Body of pancreas (tissue), 4 donors: Measurements from ENCODE around the gene CELSR1. TPM values are rescaled to one million over a fixed set of nuclear protein-coding genes. Genes with fewer than 3 reads are reported as not detected.
"Not testable (repeated sequence)": the region's sequence is repeated elsewhere in the genome, so short reads cannot be mapped to it uniquely, and the experiment has no call there.

Source experiments
- ATAC-seq: fragments of 150-250 bp; one replicate; pipeline ENCODE4 v1.9.1; 2016
- DNase-seq, 4 donors: peaks; one replicate each; pipeline ENCODE4 v3.0.0-alpha.2; 2019
- H3K27ac ChIP-seq, 4 donors: fragments of 200-600 bp; sonication (generic); 1 replicate in 3 of 4; 2 replicates in 1 of 4; pipeline versions ENCODE4 v1.5.1 to v1.6.1; 2016 to 2019; ENCODE audit warnings: mild to moderate bottlenecking in 1 of 4, mixed read lengths in 1 of 4, moderate library complexity in 1 of 4
- H3K27me3 ChIP-seq, 2 donors: fragments of 200-600 bp; sonication (generic); one replicate each; pipeline ENCODE4 v1.6.0; 2016; ENCODE audit warnings: mild to moderate bottlenecking in 1 of 2
- H3K36me3 ChIP-seq, 2 donors: fragments of 200-600 bp; sonication (generic); replicated peaks in 1 of 2; 2 replicates each; pipeline ENCODE4 v1.5.1; 2016; ENCODE audit warnings: low read depth in 2 of 2; ENCODE audit not compliant: insufficient read depth in 1 of 2
- H3K4me1 ChIP-seq: fragments of 200-600 bp; sonication (generic); one replicate; pipeline ENCODE4 v1.6.0; 2016
- H3K4me3 ChIP-seq, 2 donors: fragments of 200-600 bp; sonication (generic); 1 replicate in 1 of 2; 2 replicates in 1 of 2; pipeline ENCODE4 v1.5.1; 2016 to 2019
- H3K9me3 ChIP-seq, 3 donors: fragments of 200-600 bp; sonication (generic); 1 replicate in 2 of 3; 2 replicates in 1 of 3; pipeline ENCODE4 v1.5.1; 2016
- POLR2A ChIP-seq, 3 donors: fragments of 450-650 bp; IDR thresholded peaks; one replicate each; pipeline ENCODE4 v1.6.1; 2016; ENCODE audit warnings: antibody characterized with exemption in 3 of 3, mild to moderate bottlenecking in 2 of 3
- WGBS, 2 donors: methylation state at CpG; one replicate each; pipeline ENCODE4 v1.1.5; 2017; 5-methylcytosine and 5-hydroxymethylcytosine counted together
- intact Hi-C: fragments of 100-400 bp; cut with DNase I; formaldehyde crosslinking; loops from one replicate; pipeline ENCODE4 v1.15.1; 2023
- total RNA-seq, 2 donors: library from RNA; depleted of rRNA; stranded (reverse); fragments of >200 nt; gene quantifications; one replicate each; pipeline ENCODE4 v1.1.0, GENCODE V29; 2016
- TF ChIP-seq, protein P1 (sequence below), 7 experiments: fragments of 450-650 bp in 4 of 7; fragments of 200-600 bp in 3 of 7; sonication (generic) in 3 of 7; IDR thresholded peaks; one replicate each; pipeline ENCODE4 v1.5.1; 2016 to 2019; ENCODE audit warnings: antibody characterized with exemption in 7 of 7

CELSR1 gene
- total RNA-seq, 2 donors from 2014 or later: 0.66 to 3.6 TPM

DNA sequence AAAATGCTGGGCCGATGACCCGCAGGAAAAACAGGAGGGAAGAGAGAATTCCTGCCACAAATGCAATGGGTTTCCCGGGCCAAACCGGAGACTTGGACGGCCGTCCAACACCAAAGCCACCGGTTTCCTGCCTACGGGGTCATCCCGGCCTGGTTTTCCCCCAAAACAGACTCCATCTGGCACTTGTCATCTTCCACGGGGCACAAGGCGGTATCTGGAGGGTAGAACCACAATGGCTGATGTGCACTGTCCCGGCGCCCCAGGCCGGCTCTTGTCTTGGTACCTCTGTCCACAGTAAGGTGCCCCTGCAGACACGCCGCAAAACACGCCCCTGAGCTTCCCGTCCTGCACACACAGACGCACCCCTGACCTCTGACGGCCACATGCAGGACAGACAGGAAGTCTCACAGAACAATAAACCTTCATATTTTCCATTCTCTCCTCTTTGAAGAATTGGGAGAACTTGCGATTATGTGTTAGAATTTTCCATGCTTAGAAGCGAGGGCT is 20.1 kb downstream of the CELSR1 start:
- Histone ChIP-seq H3K9me3 (no peaks in the 10 kb centered on the region), H3K36me3 (no peaks in the 10 kb centered on the region), H3K27ac (no peak overlapping the region), H3K4me1 (no peaks in the 10 kb centered on the region), H3K4me3 (no peak overlapping the region), H3K27me3 (no peaks in the 10 kb centered on the region)
- DNase-seq (no peak), ATAC-seq (no peak)
- 67 to 78% methylated on average over 8 to 22 of the region's 22 CpGs for WGBS, 2 donors
- intact Hi-C loops: no loop called here
- TF ChIP-seq, protein P1, sequence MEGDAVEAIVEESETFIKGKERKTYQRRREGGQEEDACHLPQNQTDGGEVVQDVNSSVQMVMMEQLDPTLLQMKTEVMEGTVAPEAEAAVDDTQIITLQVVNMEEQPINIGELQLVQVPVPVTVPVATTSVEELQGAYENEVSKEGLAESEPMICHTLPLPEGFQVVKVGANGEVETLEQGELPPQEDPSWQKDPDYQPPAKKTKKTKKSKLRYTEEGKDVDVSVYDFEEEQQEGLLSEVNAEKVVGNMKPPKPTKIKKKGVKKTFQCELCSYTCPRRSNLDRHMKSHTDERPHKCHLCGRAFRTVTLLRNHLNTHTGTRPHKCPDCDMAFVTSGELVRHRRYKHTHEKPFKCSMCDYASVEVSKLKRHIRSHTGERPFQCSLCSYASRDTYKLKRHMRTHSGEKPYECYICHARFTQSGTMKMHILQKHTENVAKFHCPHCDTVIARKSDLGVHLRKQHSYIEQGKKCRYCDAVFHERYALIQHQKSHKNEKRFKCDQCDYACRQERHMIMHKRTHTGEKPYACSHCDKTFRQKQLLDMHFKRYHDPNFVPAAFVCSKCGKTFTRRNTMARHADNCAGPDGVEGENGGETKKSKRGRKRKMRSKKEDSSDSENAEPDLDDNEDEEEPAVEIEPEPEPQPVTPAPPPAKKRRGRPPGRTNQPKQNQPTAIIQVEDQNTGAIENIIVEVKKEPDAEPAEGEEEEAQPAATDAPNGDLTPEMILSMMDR (IDR thresholded peaks at IDR 0.05): no peak
- TF ChIP-seq POLR2A (IDR thresholded peaks at IDR 0.05): no peak

DNA sequence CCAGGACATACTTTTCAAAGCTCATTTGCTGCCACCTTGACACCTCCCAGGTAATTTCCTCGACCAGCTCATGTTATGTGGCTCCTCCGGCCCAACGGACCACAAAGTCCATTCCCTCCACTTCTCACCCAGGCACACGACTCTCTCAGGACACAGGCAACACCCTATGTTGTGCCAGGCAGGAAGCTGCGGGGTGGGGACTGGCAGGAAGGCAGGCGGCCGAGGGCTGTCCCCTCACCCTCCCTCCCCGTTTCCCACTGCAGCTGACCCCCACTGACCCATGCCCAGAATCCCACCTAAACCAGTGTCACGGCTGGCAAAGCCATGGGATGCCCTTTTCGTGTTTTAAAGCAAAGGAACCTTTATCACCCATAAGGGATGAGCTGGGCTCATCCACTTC is 20.8 kb downstream of the CELSR1 start:
- no peaks in the 10 kb centered on the region for H3K4me1 ChIP-seq
- H3K27me3 ChIP-seq: no peaks in the 10 kb centered on the region
- no peak for TF ChIP-seq POLR2A (IDR thresholded peaks at IDR 0.05)
- TF ChIP-seq, protein P1 (IDR thresholded peaks at IDR 0.05): no peak
- no peaks in the 10 kb centered on the region for H3K9me3 ChIP-seq
- 73 to 84% methylated on average over 9 to 10 of the region's 10 CpGs for WGBS, 2 donors
- no peak overlapping the region for H3K27ac ChIP-seq
- no peak overlapping the region for H3K4me3 ChIP-seq
- ATAC-seq (no peak), DNase-seq (no peak)
- intact Hi-C loops: no loop called here
- no peaks in the 10 kb centered on the region for H3K36me3 ChIP-seq

DNA sequence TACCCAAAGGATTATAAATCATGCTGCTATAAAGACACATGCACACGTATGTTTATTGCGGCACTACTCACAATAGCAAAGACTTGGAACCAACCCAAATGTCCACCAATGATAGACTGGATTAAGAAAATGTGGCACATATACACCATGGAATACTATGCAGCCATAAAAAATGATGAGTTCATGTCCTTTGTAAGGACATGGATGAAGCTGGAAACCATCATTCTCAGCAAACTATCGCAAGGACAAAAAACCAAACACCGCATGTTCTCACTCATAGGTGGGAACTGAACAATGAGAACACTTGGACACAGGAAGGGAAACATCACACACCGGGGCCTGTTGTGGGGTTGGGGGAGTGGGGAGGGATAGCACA is 21.3 kb downstream of the CELSR1 start:
- ATAC-seq, H3K4me3 ChIP-seq, H3K4me1 ChIP-seq, H3K27ac ChIP-seq, H3K27me3 ChIP-seq, H3K9me3 ChIP-seq, H3K36me3 ChIP-seq, intact Hi-C loops, DNase-seq: not testable (repeated sequence)
- 90 to 96% methylated on average over 5 of the region's 5 CpGs for WGBS, 2 donors

DNA sequence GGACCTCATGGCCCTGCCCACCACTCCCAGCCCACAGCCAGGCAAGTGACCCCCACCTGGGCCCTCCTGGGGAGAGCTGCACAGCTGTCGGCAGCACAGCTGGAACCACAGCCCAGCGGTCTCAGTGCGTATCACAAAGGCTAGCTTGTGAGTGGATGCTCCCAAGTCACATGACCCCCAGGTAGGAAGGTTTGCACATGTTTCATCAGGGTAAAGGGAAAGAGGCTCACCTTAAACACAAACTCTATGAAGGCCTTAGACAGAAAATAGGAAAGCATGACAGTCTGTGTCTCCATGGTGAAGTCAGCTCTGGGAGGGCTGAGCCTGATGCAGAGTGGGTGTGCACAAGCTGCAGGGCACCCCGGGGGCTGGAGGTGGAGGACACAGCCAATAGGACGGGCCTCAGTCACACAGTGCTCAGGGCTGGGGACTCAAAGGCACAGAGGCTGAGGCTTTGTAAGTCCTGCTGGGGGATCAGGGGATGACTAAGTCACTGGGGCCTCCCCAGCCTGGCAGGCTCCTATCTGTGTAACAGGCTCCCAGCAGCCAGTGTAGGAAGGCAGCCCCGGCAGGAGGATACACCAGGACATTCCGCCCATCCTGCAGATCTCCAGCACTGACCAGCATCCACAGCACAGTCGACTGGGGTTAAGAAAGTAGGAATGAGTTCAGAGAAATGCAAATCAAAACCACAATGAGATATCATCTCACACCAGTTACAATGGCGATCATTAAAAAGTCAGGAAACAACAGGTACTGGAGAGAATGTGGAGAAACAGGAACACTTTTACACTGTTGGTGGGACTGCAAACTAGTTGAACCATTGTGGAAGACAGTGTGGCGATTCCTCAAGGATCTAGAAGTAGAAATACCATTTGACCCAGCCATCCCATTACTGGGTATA is 22.0 kb downstream of the CELSR1 start:
- 78 to 84% methylated on average over 7 to 10 of the region's 10 CpGs for WGBS, 2 donors
- no peaks in the 10 kb centered on the region for H3K4me1 ChIP-seq
- ATAC-seq (no peak), DNase-seq (no peak)
- no peaks in the 10 kb centered on the region for H3K36me3 ChIP-seq
- TF ChIP-seq POLR2A (IDR thresholded peaks at IDR 0.05): no peak
- TF ChIP-seq, protein P1 (IDR thresholded peaks at IDR 0.05): no peak
- no peak overlapping the region for H3K4me3 ChIP-seq
- intact Hi-C loops: no loop called here
- no peaks in the 10 kb centered on the region for H3K9me3 ChIP-seq
- no peak overlapping the region for H3K27ac ChIP-seq
- no peaks in the 10 kb centered on the region for H3K27me3 ChIP-seq

DNA sequence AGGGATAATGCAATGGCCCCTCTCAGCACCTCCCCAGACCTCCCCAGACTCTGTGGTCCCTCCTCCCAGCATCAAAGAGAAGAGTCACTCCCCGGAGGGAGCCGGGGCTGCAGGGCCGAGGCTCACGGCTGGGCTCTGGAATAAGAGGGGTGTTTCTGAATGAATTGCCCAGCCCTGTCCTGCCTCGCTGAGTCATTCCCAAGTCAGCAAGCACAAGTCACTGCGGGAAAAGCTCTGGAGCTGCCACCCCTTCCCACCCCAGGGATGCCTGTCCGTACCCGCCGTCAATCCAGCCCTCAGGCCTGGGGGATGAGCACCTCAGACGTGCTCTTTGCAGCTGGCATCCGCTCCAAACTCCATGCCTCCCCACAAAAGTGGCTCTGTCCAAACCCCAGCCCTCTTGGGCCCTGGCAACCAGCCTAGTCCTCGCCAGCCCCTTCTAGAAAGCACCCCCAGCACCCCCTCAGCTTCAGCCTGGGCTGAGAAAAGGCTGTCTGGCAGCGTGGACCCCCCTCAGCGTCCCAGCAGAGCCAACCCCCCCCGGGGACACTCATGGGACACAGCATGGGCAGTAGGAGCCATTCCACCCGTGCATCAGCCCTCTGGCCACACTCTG is 22.7 kb downstream of the CELSR1 start:
- intact Hi-C loops: no loop called here
- DNase-seq: no peak

More for the DNA sequence above, 22.7 kb downstream of the CELSR1 start:
- Histone ChIP-seq H3K4me3 (no peak overlapping the region), H3K9me3 (no peaks in the 10 kb centered on the region), H3K27me3 (no peaks in the 10 kb centered on the region), H3K4me1 (no peaks in the 10 kb centered on the region), H3K36me3 (no peaks in the 10 kb centered on the region), H3K27ac (no peak overlapping the region)
- 82 to 90% methylated on average over 7 to 16 of the region's 16 CpGs for WGBS, 2 donors
- TF ChIP-seq POLR2A (IDR thresholded peaks at IDR 0.05): no peak
- TF ChIP-seq, protein P1 (IDR thresholded peaks at IDR 0.05): no peak
- no peak for ATAC-seq
